Activated CD4-positive, alpha-beta memory T cell treated with anti-CD3 and anti-CD28 coated beads, Interleukin-2, amount 10 ng/mL, durations not matched to agents 7 days and 5 days (primary cell): ENCODE measurements around the gene TNFAIP3. TPM values are rescaled to one million over a fixed set of nuclear protein-coding genes. Genes with fewer than 3 reads are reported as not detected.

Experiments used
- CTCF ChIA-PET: fragments of 350-600 bp; sonication (Branson Sonifier 250); formaldehyde crosslinking; loops from one replicate; lab custom pipeline; 2021; ENCODE audit warnings: antibody characterized with exemption, inconsistent platforms; lab: Charles Lee
- POLR2A ChIA-PET: fragments of 350-600 bp; sonication (Branson Sonifier 250); formaldehyde crosslinking; loops from one replicate; lab custom pipeline; 2021; ENCODE audit warnings: antibody characterized with exemption; lab: Charles Lee
- DNase-seq: peaks from one replicate; pipeline ENCODE4 v3.0.0-alpha.2; 2020
- H3K27ac Mint-ChIP-seq: one replicate; pipeline ENCODE4 v1.8.0; 2021; ENCODE audit warnings: mild to moderate bottlenecking, mixed read lengths
- H3K27me3 Mint-ChIP-seq: one replicate; pipeline ENCODE4 v1.8.0; 2021; ENCODE audit warnings: mixed read lengths
- H3K36me3 Mint-ChIP-seq: one replicate; pipeline ENCODE4 v1.8.0; 2021; ENCODE audit warnings: low read depth, mixed read lengths
- H3K4me1 Mint-ChIP-seq: one replicate; pipeline ENCODE4 v1.8.0; 2021; ENCODE audit warnings: mixed read lengths
- H3K4me3 Mint-ChIP-seq: one replicate; pipeline ENCODE4 v1.8.0; 2021; ENCODE audit warnings: mild to moderate bottlenecking, mixed read lengths
- H3K9me3 Mint-ChIP-seq: one replicate; pipeline ENCODE4 v1.8.0; 2021; ENCODE audit warnings: mixed read lengths
- total RNA-seq, 2 experiments: library from RNA; stranded (reverse); gene quantifications; one replicate each; pipeline ENCODE4 v1.2.3, GENCODE V29; 2021

Gene TNFAIP3
- total RNA-seq, 2 experiments from 2014 or later: 143 to 144 TPM

- Mint-ChIP-seq H3K27ac (no peak overlapping the region), H3K36me3 (peaks cover 11% of the 10 kb centered on the region), H3K4me3 (no peak overlapping the region), H3K27me3 (no peaks in the 10 kb centered on the region), H3K9me3 (peaks cover 10% of the 10 kb centered on the region), H3K4me1 (peaks cover 10% of the 10 kb centered on the region)
- ChIA-PET CTCF (no interaction called here), POLR2A (interaction anchor here (0.6 kb wide), 1 partner anchor 32 kb away, joined by 3 read pairs; no protein-coding TSS in a partner anchor)
- no peak for DNase-seq
Measured at GRCh38 chr6:137846772-137847313, 20.2 kb upstream of the TNFAIP3 start.

- ChIA-PET POLR2A (no interaction called here), CTCF (no interaction called here)
- peaks cover 12% of the 10 kb centered on the region for H3K4me1 Mint-ChIP-seq
- H3K36me3 Mint-ChIP-seq: peaks cover 7% of the 10 kb centered on the region
- no peak for DNase-seq
- H3K4me3 Mint-ChIP-seq: no peak overlapping the region
- H3K27ac Mint-ChIP-seq: no peak overlapping the region
- no peaks in the 10 kb centered on the region for H3K27me3 Mint-ChIP-seq
- H3K9me3 Mint-ChIP-seq: peaks cover 5% of the 10 kb centered on the region
Measured at GRCh38 chr6:137847748-137848147, 19.3 kb upstream of the TNFAIP3 start.

- no peak for DNase-seq
- Mint-ChIP-seq H3K36me3 (peaks cover under 1% of the 10 kb centered on the region), H3K4me1 (peaks cover 12% of the 10 kb centered on the region), H3K27me3 (no peaks in the 10 kb centered on the region), H3K9me3 (no peaks in the 10 kb centered on the region), H3K27ac (no peak overlapping the region), H3K4me3 (no peak overlapping the region)
- POLR2A ChIA-PET: no interaction called here
- CTCF ChIA-PET: interaction anchor here (0.6 kb wide), 1 partner anchor 152 kb away, joined by 3 read pairs; no protein-coding TSS in a partner anchor
Measured at GRCh38 chr6:137848672-137849071, 18.4 kb upstream of the TNFAIP3 start.

- ChIA-PET POLR2A (no interaction called here), CTCF (interaction anchor here (0.6 kb wide), 1 partner anchor 151 kb away, joined by 3 read pairs; no protein-coding TSS in a partner anchor)
- no peaks in the 10 kb centered on the region for H3K27me3 Mint-ChIP-seq
- no peak for DNase-seq
- H3K9me3 Mint-ChIP-seq: no peaks in the 10 kb centered on the region
- H3K36me3 Mint-ChIP-seq: no peaks in the 10 kb centered on the region
- no peak overlapping the region for H3K27ac Mint-ChIP-seq
- H3K4me3 Mint-ChIP-seq: no peak overlapping the region
- peaks cover 12% of the 10 kb centered on the region for H3K4me1 Mint-ChIP-seq
Measured at GRCh38 chr6:137849181-137849980, 17.7 kb upstream of the TNFAIP3 start.

GRCh38 chr6:137849981-137850714 is 16.9 kb upstream of the TNFAIP3 start:
- Mint-ChIP-seq H3K9me3 (no peaks in the 10 kb centered on the region), H3K36me3 (no peaks in the 10 kb centered on the region), H3K4me3 (no peak overlapping the region), H3K27ac (no peak overlapping the region), H3K27me3 (no peaks in the 10 kb centered on the region), H3K4me1 (peaks cover 12% of the 10 kb centered on the region)
- CTCF ChIA-PET: no interaction called here
- POLR2A ChIA-PET: no interaction called here
- DNase-seq: no peak

- ChIA-PET CTCF (no interaction called here), POLR2A (no interaction called here)
- H3K36me3 Mint-ChIP-seq: peaks cover 3% of the 10 kb centered on the region
- H3K27ac Mint-ChIP-seq: no peak overlapping the region
- H3K4me1 Mint-ChIP-seq: peaks cover 12% of the 10 kb centered on the region
- H3K27me3 Mint-ChIP-seq: no peaks in the 10 kb centered on the region
- H3K9me3 Mint-ChIP-seq: peaks cover 3% of the 10 kb centered on the region
- no peak for DNase-seq
- no peak overlapping the region for H3K4me3 Mint-ChIP-seq
Measured at GRCh38 chr6:137850816-137851602, 16.1 kb upstream of the TNFAIP3 start.

GRCh38 chr6:137851669-137852068 is 15.4 kb upstream of the TNFAIP3 start:
- Mint-ChIP-seq H3K36me3 (peaks cover 3% of the 10 kb centered on the region), H3K9me3 (peaks cover 3% of the 10 kb centered on the region), H3K4me1 (peaks cover 12% of the 10 kb centered on the region), H3K27ac (no peak overlapping the region), H3K4me3 (no peak overlapping the region), H3K27me3 (no peaks in the 10 kb centered on the region)
- no peak for DNase-seq
- CTCF ChIA-PET: no interaction called here
- POLR2A ChIA-PET: no interaction called here

DNA sequence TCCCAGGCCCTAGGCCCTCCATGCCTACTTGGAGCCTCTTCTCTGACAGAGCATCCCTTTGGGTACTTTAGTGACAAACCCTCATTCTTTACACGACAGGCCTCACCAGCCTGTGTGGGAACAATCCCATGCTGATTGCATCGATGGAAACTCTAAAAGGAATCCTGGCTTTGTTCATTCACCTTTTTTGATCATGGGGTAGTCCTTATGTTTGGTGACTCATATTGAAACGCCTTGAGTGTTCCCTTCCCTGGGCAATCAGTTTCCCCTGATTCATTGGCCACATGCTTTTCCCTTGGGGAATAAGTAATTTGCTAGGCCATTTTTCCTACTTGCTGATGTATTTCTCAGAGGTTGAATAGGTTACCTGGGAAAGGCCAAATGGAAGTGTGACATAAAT is 14.7 kb upstream of the TNFAIP3 start:
- Mint-ChIP-seq H3K9me3 (peaks cover 3% of the 10 kb centered on the region), H3K4me3 (no peak overlapping the region), H3K27ac (no peak overlapping the region), H3K36me3 (peaks cover 4% of the 10 kb centered on the region), H3K27me3 (no peaks in the 10 kb centered on the region), H3K4me1 (peaks cover 12% of the 10 kb centered on the region)
- POLR2A ChIA-PET: interaction anchor here (1.0 kb wide), 1 partner anchor 43 kb away, joined by 4 read pairs; no protein-coding TSS in a partner anchor
- DNase-seq: no peak
- CTCF ChIA-PET: no interaction called here

- no peak overlapping the region for H3K4me3 Mint-ChIP-seq
- POLR2A ChIA-PET: interaction anchor here (1.0 kb wide), 1 partner anchor 42 kb away, joined by 4 read pairs; no protein-coding TSS in a partner anchor
- no peak for DNase-seq
- peaks cover 8% of the 10 kb centered on the region for H3K36me3 Mint-ChIP-seq
- H3K27ac Mint-ChIP-seq: no peak overlapping the region
- no peaks in the 10 kb centered on the region for H3K27me3 Mint-ChIP-seq
- H3K4me1 Mint-ChIP-seq: peaks cover 12% of the 10 kb centered on the region
- peaks cover 3% of the 10 kb centered on the region for H3K9me3 Mint-ChIP-seq
- CTCF ChIA-PET: interaction anchor here (0.7 kb wide), 1 partner anchor 53 kb away, joined by 3 read pairs; no protein-coding TSS in a partner anchor
Measured at GRCh38 chr6:137852811-137853210, 14.2 kb upstream of the TNFAIP3 start.

- H3K4me3 Mint-ChIP-seq: no peak overlapping the region
- H3K27ac Mint-ChIP-seq: no peak overlapping the region
- POLR2A ChIA-PET: interaction anchor here (1.0 kb wide), 1 partner anchor 41 kb away, joined by 4 read pairs; no protein-coding TSS in a partner anchor
- H3K9me3 Mint-ChIP-seq: peaks cover 3% of the 10 kb centered on the region
- no peaks in the 10 kb centered on the region for H3K27me3 Mint-ChIP-seq
- peaks cover 11% of the 10 kb centered on the region for H3K36me3 Mint-ChIP-seq
- peaks cover 10% of the 10 kb centered on the region for H3K4me1 Mint-ChIP-seq
- CTCF ChIA-PET: interaction anchor here (0.7 kb wide), 1 partner anchor 54 kb away, joined by 3 read pairs; no protein-coding TSS in a partner anchor
- DNase-seq: no peak
Measured at GRCh38 chr6:137853569-137854213, 13.4 kb upstream of the TNFAIP3 start.

GRCh38 chr6:137856138-137856898 is 10.7 kb upstream of the TNFAIP3 start:
- H3K27ac Mint-ChIP-seq: no peak overlapping the region
- DNase-seq: no peak
- H3K36me3 Mint-ChIP-seq: peaks cover 11% of the 10 kb centered on the region
- ChIA-PET POLR2A (interaction anchor here (1.5 kb wide), 1 partner anchor 11 kb away, joined by 5 read pairs; the partner anchor contains the start of gene TNFAIP3), CTCF (interaction anchor here (1.1 kb wide), 1 partner anchor 119 kb away, joined by 3 read pairs; no protein-coding TSS in a partner anchor)
- peaks cover 4% of the 10 kb centered on the region for H3K4me1 Mint-ChIP-seq
- H3K4me3 Mint-ChIP-seq: no peak overlapping the region
- peaks cover 3% of the 10 kb centered on the region for H3K9me3 Mint-ChIP-seq
- no peaks in the 10 kb centered on the region for H3K27me3 Mint-ChIP-seq
